HCT116 (cell line): Measurements from ENCODE around the gene DCTD. TPM values are rescaled to one million over a fixed set of nuclear protein-coding genes. Genes with fewer than 3 reads are reported as not detected.

Experiments
- ATAC-seq: fragments of 200-7000 bp; cut with Tn5 transposase; 2 replicates; pipeline ENCODE4 v1.9.1; 2020; ENCODE audit warnings: mild to moderate bottlenecking, moderate library complexity
- BruUV-seq: library from RNA; stranded (reverse); fragments of 400-500 nt; replicated peaks from 2 replicates; lab custom pipeline; 2021; lab: Mats Ljungman, UMichigan
- CTCF ChIA-PET: fragments of 300-600 bp; sonication (Branson Sonifier 250); formaldehyde crosslinking; loops from one replicate; lab custom pipeline; 2021; ENCODE audit warnings: antibody characterized with exemption; lab: Charles Lee
- POLR2A ChIA-PET: fragments of 300-600, 350-600 bp; sonication (Branson Sonifier 250); formaldehyde crosslinking; loops from one replicate; lab custom pipeline; 2021; ENCODE audit warnings: antibody characterized with exemption; lab: Charles Lee
- RAD21 ChIA-PET, 2 experiments: fragments of 300-600 bp; sonication (Branson Sonifier 250); formaldehyde crosslinking; loops; one replicate each; lab custom pipeline; 2023; ENCODE audit warnings: low total read pairs in 2 of 2; ENCODE audit not compliant: uncharacterized antibody in 2 of 2, unreplicated experiment in 2 of 2, low non-redundant PET in 1 of 2; lab: Charles Lee
- DNase-seq: peaks from one replicate; pipeline ENCODE4 v3.0.0-alpha.2; 2010; ENCODE audit warnings: low read depth, low spot score
- H2AFZ ChIP-seq: fragments of 200-600 bp; shearing (Covaris generic), sonication (generic); 2 replicates; pipeline ENCODE4 v1.6.1; 2017; ENCODE audit warnings: low read depth, mixed run types, mixed read lengths, antibody characterized with exemption, low read length; ENCODE audit not compliant: poor library complexity, severe bottlenecking
- H3K27ac ChIP-seq: 2 replicates; pipeline ENCODE4 v1.5.1; 2012; ENCODE audit warnings: low read depth, low read length
- H3K27me3 ChIP-seq: fragments of 200-600 bp; sonication (generic); 2 replicates; pipeline ENCODE4 v1.6.1; 2016; ENCODE audit warnings: mixed run types, low read length, mixed read lengths; ENCODE audit not compliant: insufficient read depth
- H3K36me3 ChIP-seq, 2 experiments: fragments of 200-500 bp in 1 of 2; fragments of 200-600 bp in 1 of 2; sonication (Bioruptor generic) in 1 of 2; sonication (generic) in 1 of 2; 2 replicates each; pipeline versions ENCODE4 v1.5.1 to v1.6.1; 2014 to 2016; ENCODE audit warnings: low read length in 2 of 2, inconsistent platforms in 1 of 2, mixed read lengths in 1 of 2, mixed run types in 1 of 2; ENCODE audit not compliant: insufficient read depth in 2 of 2, control insufficient read depth in 1 of 2
- H3K4me1 ChIP-seq, 2 experiments: fragments of 200-600 bp in 1 of 2; sonication (generic) in 1 of 2; 2 replicates each; pipeline versions ENCODE4 v1.5.1 to v1.6.1; 2012 to 2017; ENCODE audit warnings: low read length in 2 of 2, inconsistent platforms in 1 of 2, mild to moderate bottlenecking in 1 of 2, mixed read lengths in 1 of 2, mixed run types in 1 of 2, moderate library complexity in 1 of 2; ENCODE audit not compliant: insufficient read depth in 2 of 2, control insufficient read depth in 1 of 2
- H3K4me2 ChIP-seq: fragments of 200-600 bp; sonication (generic); 2 replicates; pipeline ENCODE4 v1.6.1; 2017; ENCODE audit warnings: mixed run types, low read length, mixed read lengths
- H3K4me3 ChIP-seq, 2 experiments: fragments of 200-600 bp in 1 of 2; sonication (generic) in 1 of 2; replicated peaks in 1 of 2; 2 replicates each; pipeline ENCODE4 v1.5.1; 2011 to 2016; ENCODE audit warnings: low read length in 2 of 2, control low read depth in 1 of 2, low read depth in 1 of 2, mild to moderate bottlenecking in 1 of 2, mixed read lengths in 1 of 2, mixed run types in 1 of 2
- H3K79me2 ChIP-seq: fragments of 200-600 bp; sonication (generic); 2 replicates; pipeline ENCODE4 v1.6.1; 2017; ENCODE audit warnings: mild to moderate bottlenecking, mixed run types, low read length, moderate library complexity, mixed read lengths; ENCODE audit not compliant: insufficient read depth
- H3K9ac ChIP-seq: fragments of 200-600 bp; sonication (generic); 2 replicates; pipeline ENCODE4 v1.6.1; 2016; ENCODE audit warnings: low read length, mixed read lengths
- H3K9me2 ChIP-seq: fragments of 200-600 bp; sonication (generic), shearing (Covaris generic); 2 replicates; pipeline ENCODE4 v1.6.1; 2017; ENCODE audit warnings: mixed run types, mild to moderate bottlenecking, moderate library complexity; ENCODE audit not compliant: insufficient read depth
- H3K9me3 ChIP-seq, 2 experiments: fragments of 200-500 bp in 1 of 2; fragments of 200-600 bp in 1 of 2; sonication (Bioruptor generic) in 1 of 2; sonication (generic) in 1 of 2; 2 replicates each; pipeline ENCODE4 v1.6.1; 2014 to 2017; ENCODE audit warnings: low read length in 2 of 2, mixed read lengths in 2 of 2, inconsistent platforms in 1 of 2, low read depth in 1 of 2, mild to moderate bottlenecking in 1 of 2, mixed run types in 1 of 2, moderate library complexity in 1 of 2; ENCODE audit not compliant: control insufficient read depth in 1 of 2, insufficient read depth in 1 of 2
- H4K20me1 ChIP-seq: fragments of 200-600 bp; sonication (generic), shearing (Covaris generic); 2 replicates; pipeline ENCODE4 v1.6.1; 2017; ENCODE audit warnings: mixed run types, mild to moderate bottlenecking, moderate library complexity; ENCODE audit not compliant: insufficient read depth
- CTCF ChIP-seq, 3 experiments: fragments of 200-600 bp in 1 of 3; sonication (generic) in 1 of 3; IDR thresholded peaks in 2 of 3; conservative IDR thresholded peaks in 1 of 3; 2 replicates each; pipeline ENCODE4 v1.5.1; 2012 to 2017; ENCODE audit warnings: low read depth in 2 of 3, low read length in 2 of 3, antibody characterized with exemption in 1 of 3, borderline replicate concordance in 1 of 3, control low read depth in 1 of 3, mild to moderate bottlenecking in 1 of 3, mixed read lengths in 1 of 3, mixed run types in 1 of 3, moderate library complexity in 1 of 3; ENCODE audit not compliant: insufficient read depth in 1 of 3
- EGR1 ChIP-seq: IDR thresholded peaks from 2 replicates; pipeline ENCODE4 v1.6.1; 2012; ENCODE audit warnings: low read depth
- REST ChIP-seq: IDR thresholded peaks from 2 replicates; pipeline ENCODE4 v1.6.1; 2012; ENCODE audit warnings: low read depth
- SP1 ChIP-seq: IDR thresholded peaks from 2 replicates; pipeline ENCODE4 v1.6.1; 2012; ENCODE audit warnings: low read depth
- ZBTB33 ChIP-seq: IDR thresholded peaks from 2 replicates; pipeline ENCODE4 v1.6.1; 2011; ENCODE audit warnings: mild to moderate bottlenecking, low read length, moderate library complexity; ENCODE audit not compliant: insufficient replicate concordance; ENCODE audit errors: extremely low read depth
- ZNF274 ChIP-seq: fragments of 200-500 bp; sonication (Bioruptor generic); IDR thresholded peaks from 2 replicates; pipeline ENCODE4 v1.6.1; 2014; ENCODE audit warnings: mild to moderate bottlenecking, low read depth, low read length, inconsistent platforms
- intact Hi-C: fragments of 100-400 bp; cut with micrococcal nuclease; formaldehyde crosslinking; loops from 2 replicates; pipeline ENCODE4 v1.10.0; 2022
- total RNA-seq: library from RNA; stranded (reverse); gene quantifications from one replicate; pipeline ENCODE4 v1.2.1, GENCODE V29; 2021; ENCODE audit not compliant: unreplicated experiment

Gene DCTD
- total RNA-seq, 1 experiment from 2014 or later: 96.3 TPM

GRCh38 chr4:182855312-182855711 lies 61.9 kb downstream of the DCTD start (continued):
- TF ChIP-seq REST: no peak

GRCh38 chr4:182854466-182854865 lies 62.7 kb downstream of the DCTD start:
- ChIA-PET POLR2A (no interaction called here), RAD21 (no interaction called here)
- no peak overlapping the region for H3K4me3 ChIP-seq
- H3K27ac ChIP-seq: no peak overlapping the region
- no peaks in the 10 kb centered on the region for H3K9me3 ChIP-seq
- no peak overlapping the region for H3K4me2 ChIP-seq
- H3K79me2 ChIP-seq: no peaks in the 10 kb centered on the region
- no TSS peak for BruUV-seq
- H3K9me2 ChIP-seq: no peaks in the 10 kb centered on the region
- H3K9ac ChIP-seq: no peak overlapping the region
- intact Hi-C loops: no loop called here
- DNase-seq: no peak
- H3K4me1 ChIP-seq: no peaks in the 10 kb centered on the region
- no peaks in the 10 kb centered on the region for H3K27me3 ChIP-seq
- ATAC-seq: no peak
- TF ChIP-seq ZBTB33 (no peak), CTCF (IDR thresholded peaks at IDR 0.05 in 2 of 3, conservative IDR thresholded peaks at IDR 0.05 in 1 of 3; ENCODE audit: borderline replicate concordance in 1 of 3, insufficient read depth in 1 of 3, low read depth in 2 of 3, low read length in 2 of 3) (no peak), EGR1 (no peak), SP1 (no peak), ZNF274 (no peak)
- TF ChIP-seq, all 23 proteins: peak for 0
- CTCF ChIA-PET: no interaction called here
- Histone ChIP-seq H4K20me1 (no peaks in the 10 kb centered on the region), H2AFZ (no peak overlapping the region), H3K36me3 (no peaks in the 10 kb centered on the region)
